H4 (cell line): ENCODE results near the gene ENAH. TPM values are rescaled to one million over a fixed set of nuclear protein-coding genes. Genes with fewer than 3 reads are reported as not detected.
"Not testable (repeated sequence)": the region's sequence is repeated elsewhere in the genome, so short reads cannot be mapped to it uniquely, and the experiment has no call there.

Experiments used
- DNase-seq: peaks from one replicate; pipeline ENCODE4 v3.0.0-alpha.2; 2015; ENCODE audit warnings: low spot score
- total RNA-seq: library from RNA; depleted of rRNA; stranded (reverse); fragments of >200 nt; shearing (Covaris generic); gene quantifications from 2 replicates; pipeline ENCODE4 v1.2.3, GENCODE V29; 2014

Gene ENAH
- total RNA-seq, 1 experiment from 2014 or later, result 89.4 TPM

GRCh38 chr1:225674381-225674780, 21.5 kb upstream of the ENAH start:
- no peak for DNase-seq

- DNase-seq, result peak; percentile 37
Measured at GRCh38 chr1:225670806-225671733, 18.1 kb upstream of the ENAH start.

- peak; percentile 22 for DNase-seq
Measured at GRCh38 chr1:225670356-225670755, 17.4 kb upstream of the ENAH start.

GRCh38 chr1:225668222-225668621, 15.3 kb upstream of the ENAH start:
- DNase-seq, result no peak

GRCh38 chr1:225667362-225667761, 14.4 kb upstream of the ENAH start:
- DNase-seq, result no peak

GRCh38 chr1:225666495-225666894, 13.6 kb upstream of the ENAH start:
- DNase-seq, result no peak

- DNase-seq, result no peak
Measured at GRCh38 chr1:225664762-225665161, 11.8 kb upstream of the ENAH start.

GRCh38 chr1:225662155-225662554, 9.2 kb upstream of the ENAH start:
- DNase-seq, result no peak

- DNase-seq, result no peak
Measured at GRCh38 chr1:225660544-225660946, 7.6 kb upstream of the ENAH start.

GRCh38 chr1:225658041-225658440, 5.1 kb upstream of the ENAH start:
- no peak for DNase-seq

- peak; percentile 61 for DNase-seq
Measured at GRCh38 chr1:225657462-225657989, 4.6 kb upstream of the ENAH start.

- DNase-seq, result not testable (repeated sequence)
Measured at GRCh38 chr1:225656259-225656655, 3.3 kb upstream of the ENAH start.

GRCh38 chr1:225655509-225656258, 2.8 kb upstream of the ENAH start:
- peak; percentile 95 for DNase-seq

- DNase-seq, result peak; percentile 18
Measured at GRCh38 chr1:225654688-225655508, 2.0 kb upstream of the ENAH start.

GRCh38 chr1:225654277-225654597, 1.3 kb upstream of the ENAH start:
- no peak for DNase-seq

- peak; percentile 59 for DNase-seq
Measured at GRCh38 chr1:225653463-225654276, 747 bp upstream of the ENAH start.

GRCh38 chr1:225651872-225652728, 823 bp downstream of the ENAH start:
- peak; percentile 43 for DNase-seq

GRCh38 chr1:225651376-225651871, 1.5 kb downstream of the ENAH start:
- DNase-seq, result peak; percentile 31

GRCh38 chr1:225650179-225650578, 2.7 kb downstream of the ENAH start:
- no peak for DNase-seq
